ENCODE measurements around the gene RANBP17. TPM values are rescaled to one million over a fixed set of nuclear protein-coding genes. Genes with fewer than 3 reads are reported as not detected.
"Not testable (repeated sequence)": the region's sequence is repeated elsewhere in the genome, so short reads cannot be mapped to it uniquely, and the experiment has no call there.

Gene RANBP17
- total RNA-seq, 1 experiment from 2014 or later: 28.9 TPM

DNA sequence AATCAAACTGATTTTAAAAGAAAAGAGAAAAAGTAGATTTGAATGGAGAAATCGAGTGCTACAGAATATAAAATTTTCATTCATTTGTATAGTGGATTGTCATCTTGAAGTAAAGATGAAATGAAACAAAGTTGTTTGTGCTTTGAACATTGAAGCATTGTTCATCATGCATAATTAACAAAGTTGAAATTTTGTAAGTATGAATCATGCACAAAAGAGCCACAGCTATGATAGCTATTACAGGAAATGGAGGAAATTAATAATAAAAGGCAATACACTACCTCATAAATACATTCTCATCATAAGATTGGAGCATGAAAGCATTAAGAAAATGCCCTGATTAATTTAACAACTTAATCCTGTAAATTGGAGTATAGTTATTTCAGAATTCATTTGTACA, 293.8 kb downstream of the RANBP17 start:
- no peak overlapping the region for H3K27ac ChIP-seq
- H3K36me3 ChIP-seq: no peaks in the 10 kb centered on the region
- DNase-seq: no peak
- no peaks in the 10 kb centered on the region for H3K9me3 ChIP-seq (replicated peaks)
- no peak overlapping the region for H3K4me3 ChIP-seq
- no peaks in the 10 kb centered on the region for H3K4me1 ChIP-seq
- H3K27me3 ChIP-seq: no peaks in the 10 kb centered on the region

GRCh38 chr5:171157276-171157675, 295.5 kb downstream of the RANBP17 start:
- H3K27me3 ChIP-seq: no peaks in the 10 kb centered on the region
- no peaks in the 10 kb centered on the region for H3K36me3 ChIP-seq
- no peaks in the 10 kb centered on the region for H3K9me3 ChIP-seq (replicated peaks)
- H3K27ac ChIP-seq: no peak overlapping the region
- peaks cover 3% of the 10 kb centered on the region; the same call in 1 of the 2 replicates for H3K4me1 ChIP-seq
- no peak for DNase-seq
- H3K4me3 ChIP-seq: no peak overlapping the region

DNA sequence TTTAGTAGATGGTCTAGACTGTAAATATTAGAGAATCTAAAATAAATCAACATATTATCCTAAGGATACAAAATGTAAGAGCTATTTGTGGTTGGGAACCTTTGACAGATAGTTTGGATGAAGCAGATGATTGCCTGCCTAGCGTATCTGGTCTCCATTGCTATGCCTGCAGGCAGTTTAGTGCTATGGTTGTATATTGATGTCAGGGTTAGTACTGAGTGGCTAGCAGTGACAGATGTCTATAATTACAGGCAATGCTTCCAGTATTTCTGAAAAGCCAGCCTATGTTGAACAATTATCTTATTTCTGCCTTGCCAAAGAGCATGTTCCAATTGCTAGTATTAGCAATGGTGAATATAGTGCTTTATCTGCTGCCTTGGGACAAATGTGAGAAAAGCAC, 296.0 kb downstream of the RANBP17 start:
- Histone ChIP-seq H3K4me1 (peaks cover 6% of the 10 kb centered on the region; the same call in 1 of the 2 replicates), H3K27me3 (no peaks in the 10 kb centered on the region), H3K27ac (no peak overlapping the region), H3K36me3 (no peaks in the 10 kb centered on the region), H3K4me3 (no peak overlapping the region), H3K9me3 (replicated peaks) (no peaks in the 10 kb centered on the region)
- DNase-seq: no peak

GRCh38 chr5:171158581-171158980, 296.8 kb downstream of the RANBP17 start:
- DNase-seq: no peak
- Histone ChIP-seq H3K4me1 (peaks cover 8% of the 10 kb centered on the region; the same call in 1 of the 2 replicates), H3K9me3 (replicated peaks) (no peaks in the 10 kb centered on the region), H3K27me3 (no peaks in the 10 kb centered on the region), H3K4me3 (no peak overlapping the region), H3K36me3 (no peaks in the 10 kb centered on the region), H3K27ac (no peak overlapping the region)

DNA sequence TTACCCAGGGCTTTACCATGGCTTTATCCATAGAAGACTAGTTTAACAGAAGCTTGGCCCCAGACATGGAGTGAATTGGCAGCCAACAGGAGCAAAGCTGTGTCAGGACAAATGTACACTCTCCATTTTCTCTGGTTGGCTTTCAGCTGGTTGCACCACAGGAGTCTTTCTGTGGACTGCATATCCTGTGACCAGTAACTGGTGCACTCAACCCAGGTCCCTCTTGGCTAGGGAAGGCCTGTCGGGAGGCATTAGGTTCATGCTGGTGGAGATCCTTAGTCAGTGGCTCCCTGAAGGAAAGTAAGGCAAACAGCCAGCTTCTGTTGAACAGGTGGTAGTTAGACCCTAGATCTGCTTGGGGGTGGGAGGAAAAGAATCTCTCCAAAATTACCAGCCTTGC, 300.3 kb downstream of the RANBP17 start:
- peak; percentile 9 to 55 for DNase-seq
- Histone ChIP-seq H3K27me3 (no peaks in the 10 kb centered on the region), H3K4me3 (no peak overlapping the region), H3K36me3 (no peaks in the 10 kb centered on the region), H3K4me1 (peaks cover 8% of the 10 kb centered on the region; the same call in 1 of the 2 replicates), H3K27ac (no peak overlapping the region), H3K9me3 (replicated peaks) (no peaks in the 10 kb centered on the region)

DNA sequence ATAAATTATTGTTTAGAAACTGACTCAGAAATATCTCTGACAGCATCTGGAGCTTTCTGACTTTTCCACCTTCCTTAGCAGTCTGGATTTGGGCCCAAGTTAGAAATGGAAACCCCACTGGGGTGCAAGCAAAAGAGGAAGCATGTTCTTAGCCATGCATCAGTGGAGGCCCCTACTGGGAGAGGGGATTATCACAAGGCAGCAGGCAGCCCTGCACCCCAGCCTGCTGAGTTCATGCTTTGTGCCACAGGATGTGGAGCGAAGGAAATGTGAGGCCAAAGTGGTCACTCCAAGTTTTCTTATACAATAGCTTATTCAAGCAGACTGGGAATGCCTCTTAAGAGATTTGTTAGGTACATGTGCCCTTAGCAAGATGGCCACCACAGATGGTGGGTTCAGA, 300.8 kb downstream of the RANBP17 start:
- peaks cover 8% of the 10 kb centered on the region; the same call in 1 of the 2 replicates for H3K4me1 ChIP-seq
- H3K36me3 ChIP-seq: no peaks in the 10 kb centered on the region
- H3K27me3 ChIP-seq: no peaks in the 10 kb centered on the region
- H3K9me3 ChIP-seq (replicated peaks): no peaks in the 10 kb centered on the region
- no peak overlapping the region for H3K4me3 ChIP-seq
- no peak overlapping the region for H3K27ac ChIP-seq
- peak; percentile 64 to 82 for DNase-seq

- Histone ChIP-seq H3K36me3 (no peaks in the 10 kb centered on the region), H3K4me3 (no peak overlapping the region), H3K4me1 (peaks cover 8% of the 10 kb centered on the region; the same call in 1 of the 2 replicates), H3K9me3 (replicated peaks) (no peaks in the 10 kb centered on the region), H3K27me3 (no peaks in the 10 kb centered on the region), H3K27ac (no peak overlapping the region)
- DNase-seq: no peak
Observed at GRCh38 chr5:171166766-171167165, 304.9 kb downstream of the RANBP17 start.

DNA sequence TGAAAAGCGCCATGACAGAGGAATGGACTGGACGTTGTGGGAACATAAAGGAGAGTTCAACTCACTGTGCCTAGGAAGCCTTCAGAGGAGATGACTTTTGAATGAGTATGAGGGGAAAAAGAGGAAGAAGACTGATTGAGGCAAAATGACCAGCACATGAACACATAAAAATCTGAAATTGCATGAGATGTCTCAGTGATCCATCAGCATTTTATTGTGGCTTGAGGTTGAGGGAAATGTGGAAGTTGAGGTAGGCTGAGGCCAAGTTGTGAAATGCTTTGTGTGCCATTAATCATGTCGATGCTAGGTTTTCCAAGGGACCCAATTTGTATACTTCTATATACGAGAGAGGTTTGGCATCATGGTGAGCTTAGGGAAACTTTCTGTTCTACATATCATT, 306.4 kb downstream of the RANBP17 start:
- Histone ChIP-seq H3K9me3 (replicated peaks) (no peaks in the 10 kb centered on the region), H3K36me3 (no peaks in the 10 kb centered on the region), H3K27ac (no peak overlapping the region), H3K4me3 (no peak overlapping the region), H3K4me1 (no peaks in the 10 kb centered on the region), H3K27me3 (no peaks in the 10 kb centered on the region)
- DNase-seq: no peak

DNA sequence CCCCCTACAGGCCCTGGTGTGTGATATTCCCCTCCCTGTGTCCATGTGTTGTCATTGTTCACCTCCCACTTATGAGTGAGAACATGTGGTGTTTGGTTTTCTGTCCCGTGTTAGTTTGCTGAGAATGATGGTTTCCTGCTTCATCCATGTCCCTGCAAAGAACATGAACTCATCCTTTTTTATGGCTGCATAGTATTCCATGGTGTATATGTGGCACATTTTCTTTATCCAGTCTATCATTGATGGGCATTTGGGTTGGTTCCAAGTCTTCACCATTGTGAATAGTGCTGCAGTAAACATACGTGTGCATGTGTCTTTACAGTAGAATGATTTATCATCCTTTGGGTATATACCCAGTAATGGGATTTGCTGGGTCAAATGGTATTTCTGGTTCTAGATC, 313.1 kb downstream of the RANBP17 start:
- not testable (repeated sequence) for H3K36me3 ChIP-seq; H3K27ac ChIP-seq; DNase-seq; H3K9me3 ChIP-seq (replicated peaks); H3K4me3 ChIP-seq; H3K27me3 ChIP-seq; H3K4me1 ChIP-seq

- no peaks in the 10 kb centered on the region for H3K36me3 ChIP-seq
- no peaks in the 10 kb centered on the region for H3K4me1 ChIP-seq
- no peaks in the 10 kb centered on the region for H3K27me3 ChIP-seq
- H3K27ac ChIP-seq: no peak overlapping the region
- H3K9me3 ChIP-seq (replicated peaks): no peaks in the 10 kb centered on the region
- DNase-seq: no peak
- H3K4me3 ChIP-seq: no peak overlapping the region
Observed at GRCh38 chr5:171175746-171176145, 313.9 kb downstream of the RANBP17 start.

DNA sequence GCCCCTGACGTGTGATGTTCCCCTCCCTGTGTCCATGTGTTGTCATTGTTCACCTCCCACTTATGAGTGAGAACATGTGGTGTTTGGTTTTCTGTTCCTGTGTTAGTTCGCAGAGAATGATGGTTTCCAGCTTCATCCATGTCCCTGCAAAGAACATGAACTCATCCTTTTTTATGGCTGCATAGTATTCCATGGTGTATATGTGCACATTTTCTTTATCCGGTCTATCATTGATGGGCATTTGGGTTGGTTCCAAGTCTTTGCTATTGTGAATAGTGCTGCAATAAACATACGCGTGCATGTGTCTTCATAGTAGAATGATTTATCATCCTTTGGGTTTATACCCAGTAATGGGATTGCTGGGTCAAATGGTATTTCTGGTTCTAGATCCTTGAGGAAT, 316.4 kb downstream of the RANBP17 start:
- not testable (repeated sequence) for DNase-seq; H3K9me3 ChIP-seq (replicated peaks); H3K27me3 ChIP-seq; H3K27ac ChIP-seq; H3K36me3 ChIP-seq; H3K4me1 ChIP-seq; H3K4me3 ChIP-seq

DNA sequence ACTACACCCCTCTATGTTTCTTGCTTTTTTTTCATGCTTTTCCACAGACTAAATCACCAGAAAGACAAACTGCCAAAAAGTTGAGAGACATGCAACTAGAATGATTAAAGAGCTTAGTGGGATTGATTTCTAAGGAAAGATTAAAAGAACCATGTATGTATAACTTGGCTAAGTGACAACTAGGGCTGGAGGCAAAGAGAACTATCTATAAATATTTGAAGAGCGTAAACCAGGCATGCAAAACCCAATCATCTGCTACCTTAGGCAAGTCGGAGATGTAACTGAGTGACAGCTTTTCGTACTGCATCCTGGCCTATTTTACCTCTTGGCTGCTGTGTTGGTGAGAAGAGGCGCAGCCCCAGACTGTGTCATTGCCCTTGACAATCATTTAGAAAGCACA, 326.2 kb downstream of the RANBP17 start:
- Histone ChIP-seq H3K9me3 (replicated peaks) (no peaks in the 10 kb centered on the region), H3K4me3 (no peak overlapping the region), H3K27ac (no peak overlapping the region), H3K4me1 (no peaks in the 10 kb centered on the region), H3K27me3 (no peaks in the 10 kb centered on the region), H3K36me3 (no peaks in the 10 kb centered on the region)
- DNase-seq: no peak

- Histone ChIP-seq H3K27ac (no peak overlapping the region), H3K27me3 (no peaks in the 10 kb centered on the region), H3K4me3 (no peak overlapping the region), H3K4me1 (no peaks in the 10 kb centered on the region), H3K9me3 (replicated peaks) (no peaks in the 10 kb centered on the region), H3K36me3 (no peaks in the 10 kb centered on the region)
- no peak for DNase-seq
Observed at GRCh38 chr5:171189442-171189841, 327.6 kb downstream of the RANBP17 start.

- Histone ChIP-seq H3K4me3 (no peak overlapping the region), H3K27me3 (no peaks in the 10 kb centered on the region), H3K27ac (no peak overlapping the region), H3K4me1 (no peaks in the 10 kb centered on the region), H3K36me3 (no peaks in the 10 kb centered on the region), H3K9me3 (replicated peaks) (no peaks in the 10 kb centered on the region)
- DNase-seq: no peak
Observed at GRCh38 chr5:171192111-171192510, 330.3 kb downstream of the RANBP17 start.

GRCh38 chr5:171201310-171201709, 339.5 kb downstream of the RANBP17 start:
- Histone ChIP-seq H3K36me3 (no peaks in the 10 kb centered on the region), H3K4me3 (no peak overlapping the region), H3K9me3 (replicated peaks) (no peaks in the 10 kb centered on the region), H3K27me3 (no peaks in the 10 kb centered on the region), H3K27ac (no peak overlapping the region), H3K4me1 (peaks cover 9% of the 10 kb centered on the region; the same call in 1 of the 2 replicates)
- peak; percentile 63 to 83 for DNase-seq

DNA sequence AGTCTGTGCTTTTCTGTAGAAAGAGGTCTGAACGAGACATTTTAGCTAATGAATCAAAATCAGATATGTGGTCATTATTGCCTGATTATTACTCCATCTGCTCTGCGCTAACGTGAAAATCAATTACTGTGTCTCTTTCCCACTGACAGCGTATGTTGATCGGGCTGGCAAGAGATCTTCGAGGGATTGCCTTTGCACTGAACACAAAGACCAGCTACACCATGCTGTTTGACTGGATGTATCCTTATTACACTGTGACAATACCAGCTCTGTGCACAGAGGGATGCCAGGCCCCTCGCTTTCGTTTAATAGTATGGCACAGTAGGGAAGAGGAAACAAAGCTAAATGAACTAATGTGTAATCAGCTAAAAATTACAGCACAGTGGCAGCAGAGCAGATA, 343.6 kb downstream of the RANBP17 start:
- H3K4me1 ChIP-seq: peaks cover 9% of the 10 kb centered on the region; the same call in 1 of the 2 replicates
- no peaks in the 10 kb centered on the region for H3K36me3 ChIP-seq
- DNase-seq: no peak
- H3K4me3 ChIP-seq: no peak overlapping the region
- H3K9me3 ChIP-seq (replicated peaks): no peaks in the 10 kb centered on the region
- no peaks in the 10 kb centered on the region for H3K27me3 ChIP-seq
- no peak overlapping the region for H3K27ac ChIP-seq

Data from SJCRH30 (cell line).